HepG2 (cell line): ENCODE data around the gene CBR4. TPM values are rescaled to one million over a fixed set of nuclear protein-coding genes. Genes with fewer than 3 reads are reported as not detected.

ENCODE experiments used
- ATAC-seq: fragments of 200-7000 bp; cut with Tn5 transposase; 3 replicates; pipeline ENCODE4 v1.9.1; 2020; ENCODE audit warnings: mild to moderate bottlenecking, moderate library complexity
- BruUV-seq: library from RNA; stranded (reverse); fragments of 400-500 nt; replicated peaks from 2 replicates; lab custom pipeline; 2021; lab: Mats Ljungman, UMichigan
- CTCF ChIA-PET: fragments of 300-600 bp; formaldehyde crosslinking; extraction: SDS; loops from one replicate; lab custom pipeline; 2021; ENCODE audit warnings: low total read pairs, inconsistent platforms, low intra/inter-chr PET ratio; lab: Yijun Ruan, JAX
- POLR2A ChIA-PET: fragments of 350-600 bp; sonication (Branson Sonifier 250); formaldehyde crosslinking; loops from one replicate; lab custom pipeline; 2020; ENCODE audit warnings: antibody characterized with exemption, inconsistent platforms; lab: Yijun Ruan, JAX
- DNase-seq: peaks from one replicate; pipeline ENCODE4 v3.0.0-alpha.2; 2015; ENCODE audit warnings: low spot score
- FAIRE-seq: peaks from 3 replicates; lab custom pipeline; 2011; peaks lifted over from hg19 to GRCh38; lab: Jason Lieb, UNC
- H2AFZ ChIP-seq: one replicate; pipeline ENCODE4 v1.6.1; 2011; ENCODE audit warnings: low read length, inconsistent platforms
- H3K27ac ChIP-seq: fragments of 300-600 bp; 3 replicates; pipeline ENCODE4 v1.8.0; 2011; ENCODE audit warnings: mixed run types, mild to moderate bottlenecking, mixed read lengths, low read length, inconsistent platforms; ENCODE audit not compliant: insufficient read depth; ENCODE audit errors: extremely low read length
- H3K27me3 ChIP-seq, 2 experiments: fragments of 200-600 bp in 1 of 2; 2 replicates in 1 of 2; 3 replicates in 1 of 2; pipeline versions ENCODE4 v1.6.0 to v1.8.0; 2011; ENCODE audit warnings: low read length in 2 of 2, mild to moderate bottlenecking in 2 of 2, moderate library complexity in 2 of 2, inconsistent platforms in 1 of 2; ENCODE audit not compliant: insufficient read depth in 2 of 2, control insufficient read depth in 1 of 2
- H3K36me3 ChIP-seq, 2 experiments: fragments of 200-600 bp in 1 of 2; replicated peaks in 1 of 2; 2 replicates in 1 of 2; 3 replicates in 1 of 2; pipeline versions ENCODE4 v1.5.1 to v1.8.0; 2011; ENCODE audit warnings: low read length in 2 of 2, inconsistent platforms in 1 of 2; ENCODE audit not compliant: insufficient read depth in 2 of 2, control insufficient read depth in 1 of 2
- H3K4me1 ChIP-seq: 2 replicates; pipeline ENCODE4 v1.5.1; 2012; ENCODE audit warnings: low read length, inconsistent platforms; ENCODE audit not compliant: insufficient read depth
- H3K4me2 ChIP-seq: 2 replicates; pipeline ENCODE4 v1.6.0; 2011; ENCODE audit warnings: low read depth, low read length, inconsistent platforms
- H3K4me3 ChIP-seq, 3 experiments: fragments of 200-600 bp in 1 of 3; sonication (generic), shearing (Covaris generic) in 1 of 3; replicated peaks in 1 of 3; 2 replicates each; pipeline ENCODE4 v1.5.1; 2011 to 2016; ENCODE audit warnings: low read length in 3 of 3, inconsistent platforms in 2 of 3, low read depth in 2 of 3, mild to moderate bottlenecking in 2 of 3, control low read depth in 1 of 3, mixed read lengths in 1 of 3; ENCODE audit not compliant: insufficient read depth in 1 of 3
- H3K79me2 ChIP-seq: one replicate; pipeline ENCODE4 v1.6.1; 2011; ENCODE audit warnings: low read length, inconsistent platforms; ENCODE audit not compliant: insufficient read depth
- H3K9ac ChIP-seq: 2 replicates; pipeline ENCODE4 v1.6.0; 2011; ENCODE audit warnings: mild to moderate bottlenecking, low read depth, low read length, inconsistent platforms; ENCODE audit not compliant: insufficient read depth
- H3K9me3 ChIP-seq: 2 replicates; pipeline ENCODE4 v1.5.1; 2012; ENCODE audit warnings: mild to moderate bottlenecking, low read length
- H4K20me1 ChIP-seq: 2 replicates; pipeline ENCODE4 v1.6.0; 2011; ENCODE audit warnings: inconsistent platforms, mild to moderate bottlenecking, low read length, moderate library complexity; ENCODE audit not compliant: insufficient read depth
- AHR ChIP-seq: IDR thresholded peaks from 2 replicates; pipeline ENCODE4 v1.6.1; 2018; ENCODE audit warnings: missing genetic modification reagents, missing compliant biosample characterization
- GFI1 ChIP-seq: sonication (generic); formaldehyde crosslinking; IDR thresholded peaks from 2 replicates; pipeline ENCODE4 v1.5.0; 2020; ENCODE audit warnings: missing genetic modification reagents, mild to moderate bottlenecking, borderline replicate concordance
- NFKB2 ChIP-seq: sonication (generic); formaldehyde crosslinking; IDR thresholded peaks from 2 replicates; pipeline ENCODE4 v1.4.0; 2020; ENCODE audit warnings: missing genetic modification reagents, borderline replicate concordance
- ZKSCAN5 ChIP-seq: sonication (generic); formaldehyde crosslinking; IDR thresholded peaks from 2 replicates; pipeline ENCODE4 v1.5.1; 2020; ENCODE audit warnings: mild to moderate bottlenecking, missing genetic modification reagents
- ZNF17 ChIP-seq: sonication (generic); formaldehyde crosslinking; IDR thresholded peaks from 2 replicates; pipeline ENCODE4 v1.5.0; 2020; ENCODE audit warnings: mild to moderate bottlenecking, missing genetic modification reagents
- ZNF337 ChIP-seq: sonication (generic); formaldehyde crosslinking; IDR thresholded peaks from 2 replicates; pipeline ENCODE4 v1.5.1; 2020; ENCODE audit warnings: missing genetic modification reagents, low read depth, mild to moderate bottlenecking, borderline replicate concordance
- ZNF644 ChIP-seq: IDR thresholded peaks from 2 replicates; pipeline ENCODE4 v1.6.1; 2016; ENCODE audit warnings: low read depth
- ZNF652 ChIP-seq: IDR thresholded peaks from 2 replicates; pipeline ENCODE4 v1.6.1; 2016; ENCODE audit warnings: low read depth, borderline replicate concordance
- ZNF784 ChIP-seq: sonication (generic); formaldehyde crosslinking; IDR thresholded peaks from 2 replicates; pipeline ENCODE4 v1.5.1; 2020; ENCODE audit warnings: missing genetic modification reagents, mild to moderate bottlenecking, borderline replicate concordance
- WGBS: methylation state at CpG from one replicate; pipeline ENCODE4 v1.1.6; 2017; ENCODE audit warnings: low lambda C conversion rate; 5-methylcytosine and 5-hydroxymethylcytosine counted together
- in situ Hi-C: cut with HindIII; loops from 2 replicates; pipeline ENCODE4 v1.10.0; 2017; ENCODE audit warnings: low pct_unique_long_range_greater_than_20kb; ENCODE audit not compliant: extremely low pct_ligation_motif_present
- intact Hi-C: fragments of 100-400 bp; cut with micrococcal nuclease; formaldehyde crosslinking; loops from one replicate; pipeline ENCODE4 v1.10.0; 2022; ENCODE audit not compliant: unreplicated experiment
- polyA plus RNA-seq, 8 experiments: library from polyadenylated mRNA; depleted of rRNA in 3 of 8; stranded (reverse) in 7 of 8; unstranded in 1 of 8; fragments of >200 nt; fragmentation: Illumina TruSeq in 4 of 8; extraction: Trizol in 4 of 8; gene quantifications; 2 replicates each; pipeline versions ENCODE4 v1.2.1 to v1.2.3, GENCODE V29; 2011 to 2016; ENCODE audit warnings: low read depth in 4 of 8, missing spikeins in 1 of 8, mixed read lengths in 1 of 8; ENCODE audit not compliant: insufficient read depth in 1 of 8
- total RNA-seq, 5 experiments: library from RNA; depleted of rRNA; stranded (reverse); fragments of >200 nt; fragmentation: Illumina TruSeq; extraction: Trizol; gene quantifications; 2 replicates each; pipeline ENCODE4 v1.2.3, GENCODE V29; 2016; ENCODE audit warnings: low read depth in 1 of 5
- TF ChIP-seq, protein P1 (sequence below): sonication (generic); formaldehyde crosslinking; conservative IDR thresholded peaks from 2 replicates; pipeline ENCODE4 v1.5.0; 2020; ENCODE audit warnings: missing genetic modification reagents

Gene CBR4
- total and polyA plus RNA-seq, 2 of the 13 experiments (the other 11 are each of a cell fraction or from before 2014, with no cell fraction given): 7.3 to 20.7 TPM

DNA sequence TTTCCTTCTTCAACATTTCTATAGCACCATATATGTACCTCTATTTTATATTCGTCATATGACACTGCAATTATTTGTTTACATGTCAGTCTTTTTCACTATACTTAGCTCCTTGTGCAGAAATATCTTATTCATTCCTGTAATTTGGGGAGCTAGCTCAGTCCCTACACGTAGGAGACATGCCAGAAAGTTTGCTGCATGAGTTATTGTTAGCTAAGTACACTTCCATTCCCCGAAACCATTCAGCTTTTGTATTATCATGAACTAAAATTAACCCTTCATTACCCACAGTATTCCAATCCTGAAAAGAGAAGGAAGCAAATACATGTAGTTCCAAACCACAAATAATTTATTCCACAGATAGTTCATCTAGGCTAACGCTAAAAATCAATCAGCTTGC, 10.2 kb downstream of the CBR4 start:
- H3K4me1 ChIP-seq: peaks cover 16% of the 10 kb centered on the region
- no peak for FAIRE-seq
- TF ChIP-seq ZNF652: peak; percentile 74
- TF ChIP-seq ZNF337 (CRISPR knock-in tag): no peak
- TF ChIP-seq, all 625 proteins: peak for 1
- in situ Hi-C loops (loop anchor here (10.0 kb wide), 2 partner anchors 75 to 485 kb away; no protein-coding TSS in a partner anchor), intact Hi-C loops (loop anchor here (10.0 kb wide), 1 partner anchor 565 kb away; no protein-coding TSS in a partner anchor)
- Histone ChIP-seq H3K27me3 (no peaks in the 10 kb centered on the region), H3K9ac (no peak overlapping the region), H3K9me3 (no peaks in the 10 kb centered on the region), H4K20me1 (no peaks in the 10 kb centered on the region), H3K4me3 (no peak overlapping the region), H3K4me2 (no peak overlapping the region), H3K36me3 (peaks cover 6 to 34% of the 10 kb centered on the region in 2 experiments), H3K79me2 (peaks cover 2% of the 10 kb centered on the region), H2AFZ (no peak overlapping the region), H3K27ac (no peak overlapping the region)
- no peak for ATAC-seq
- ChIA-PET POLR2A (interaction anchor here (1.9 kb wide), 1 partner anchor 10 kb away, joined by 20 read pairs; the partner anchor contains the start of gene CBR4), CTCF (no interaction called here)
- WGBS: 88% methylated on average over 4 of the region's 4 CpGs
- BruUV-seq: no TSS peak
- DNase-seq: no peak

GRCh38 chr4:168998596-168998995, 11.5 kb downstream of the CBR4 start:
- no peak for DNase-seq
- in situ Hi-C loops: no loop called here
- H4K20me1 ChIP-seq: no peaks in the 10 kb centered on the region
- H3K27me3 ChIP-seq: no peaks in the 10 kb centered on the region
- H2AFZ ChIP-seq: no peak overlapping the region
- H3K9me3 ChIP-seq: no peaks in the 10 kb centered on the region
- intact Hi-C loops: no loop called here
- no TSS peak for BruUV-seq
- H3K4me1 ChIP-seq: peaks cover 11% of the 10 kb centered on the region; the same call in 1 of the 2 replicates
- no peak for ATAC-seq
- no peak overlapping the region for H3K4me2 ChIP-seq
- CTCF ChIA-PET: no interaction called here
- no peak overlapping the region for H3K9ac ChIP-seq
- POLR2A ChIA-PET: interaction anchor here (3.9 kb wide), 1 partner anchor 12 kb away, joined by 12 read pairs; the partner anchor contains the start of gene CBR4
- FAIRE-seq: no peak
- H3K36me3 ChIP-seq: peaks cover 6 to 34% of the 10 kb centered on the region in 2 experiments
- H3K27ac ChIP-seq: no peak overlapping the region
- 94% methylated on average over 1 of the region's 1 CpG for WGBS
- no peaks in the 10 kb centered on the region for H3K79me2 ChIP-seq
- TF ChIP-seq ZNF644 (CRISPR knock-in tag): no peak
- no peak for TF ChIP-seq NFKB2 (CRISPR knock-in tag)
- no peak for TF ChIP-seq ZNF784 (CRISPR knock-in tag)
- TF ChIP-seq, protein P1, sequence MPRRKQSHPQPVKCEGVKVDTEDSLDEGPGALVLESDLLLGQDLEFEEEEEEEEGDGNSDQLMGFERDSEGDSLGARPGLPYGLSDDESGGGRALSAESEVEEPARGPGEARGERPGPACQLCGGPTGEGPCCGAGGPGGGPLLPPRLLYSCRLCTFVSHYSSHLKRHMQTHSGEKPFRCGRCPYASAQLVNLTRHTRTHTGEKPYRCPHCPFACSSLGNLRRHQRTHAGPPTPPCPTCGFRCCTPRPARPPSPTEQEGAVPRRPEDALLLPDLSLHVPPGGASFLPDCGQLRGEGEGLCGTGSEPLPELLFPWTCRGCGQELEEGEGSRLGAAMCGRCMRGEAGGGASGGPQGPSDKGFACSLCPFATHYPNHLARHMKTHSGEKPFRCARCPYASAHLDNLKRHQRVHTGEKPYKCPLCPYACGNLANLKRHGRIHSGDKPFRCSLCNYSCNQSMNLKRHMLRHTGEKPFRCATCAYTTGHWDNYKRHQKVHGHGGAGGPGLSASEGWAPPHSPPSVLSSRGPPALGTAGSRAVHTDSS: no peak
- no peak for TF ChIP-seq GFI1 (CRISPR knock-in tag)
- no peak for TF ChIP-seq AHR (CRISPR knock-in tag)
- no peak for TF ChIP-seq ZKSCAN5 (CRISPR knock-in tag)
- no peak for TF ChIP-seq ZNF17
- H3K4me3 ChIP-seq: no peak overlapping the region
